HL-60/S4 treated with phorbol 12-myristate 13-acetate at 8.2 ng/mL for 4 days and 3 days (cell line): ENCODE data around the gene G2E3.
"Not testable (repeated sequence)": the region's sequence is repeated elsewhere in the genome, so short reads cannot be mapped to it uniquely, and the experiment has no call there.

Experiments
- in situ Hi-C: fragments of 300-500 bp; cut with MboI; formaldehyde crosslinking; loops from 2 replicates; pipeline ENCODE4 v1.15.0; 2022; ENCODE audit warnings: low sequenced_read_pairs

Gene G2E3, protein sequence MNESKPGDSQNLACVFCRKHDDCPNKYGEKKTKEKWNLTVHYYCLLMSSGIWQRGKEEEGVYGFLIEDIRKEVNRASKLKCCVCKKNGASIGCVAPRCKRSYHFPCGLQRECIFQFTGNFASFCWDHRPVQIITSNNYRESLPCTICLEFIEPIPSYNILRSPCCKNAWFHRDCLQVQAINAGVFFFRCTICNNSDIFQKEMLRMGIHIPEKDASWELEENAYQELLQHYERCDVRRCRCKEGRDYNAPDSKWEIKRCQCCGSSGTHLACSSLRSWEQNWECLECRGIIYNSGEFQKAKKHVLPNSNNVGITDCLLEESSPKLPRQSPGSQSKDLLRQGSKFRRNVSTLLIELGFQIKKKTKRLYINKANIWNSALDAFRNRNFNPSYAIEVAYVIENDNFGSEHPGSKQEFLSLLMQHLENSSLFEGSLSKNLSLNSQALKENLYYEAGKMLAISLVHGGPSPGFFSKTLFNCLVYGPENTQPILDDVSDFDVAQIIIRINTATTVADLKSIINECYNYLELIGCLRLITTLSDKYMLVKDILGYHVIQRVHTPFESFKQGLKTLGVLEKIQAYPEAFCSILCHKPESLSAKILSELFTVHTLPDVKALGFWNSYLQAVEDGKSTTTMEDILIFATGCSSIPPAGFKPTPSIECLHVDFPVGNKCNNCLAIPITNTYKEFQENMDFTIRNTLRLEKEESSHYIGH

DNA sequence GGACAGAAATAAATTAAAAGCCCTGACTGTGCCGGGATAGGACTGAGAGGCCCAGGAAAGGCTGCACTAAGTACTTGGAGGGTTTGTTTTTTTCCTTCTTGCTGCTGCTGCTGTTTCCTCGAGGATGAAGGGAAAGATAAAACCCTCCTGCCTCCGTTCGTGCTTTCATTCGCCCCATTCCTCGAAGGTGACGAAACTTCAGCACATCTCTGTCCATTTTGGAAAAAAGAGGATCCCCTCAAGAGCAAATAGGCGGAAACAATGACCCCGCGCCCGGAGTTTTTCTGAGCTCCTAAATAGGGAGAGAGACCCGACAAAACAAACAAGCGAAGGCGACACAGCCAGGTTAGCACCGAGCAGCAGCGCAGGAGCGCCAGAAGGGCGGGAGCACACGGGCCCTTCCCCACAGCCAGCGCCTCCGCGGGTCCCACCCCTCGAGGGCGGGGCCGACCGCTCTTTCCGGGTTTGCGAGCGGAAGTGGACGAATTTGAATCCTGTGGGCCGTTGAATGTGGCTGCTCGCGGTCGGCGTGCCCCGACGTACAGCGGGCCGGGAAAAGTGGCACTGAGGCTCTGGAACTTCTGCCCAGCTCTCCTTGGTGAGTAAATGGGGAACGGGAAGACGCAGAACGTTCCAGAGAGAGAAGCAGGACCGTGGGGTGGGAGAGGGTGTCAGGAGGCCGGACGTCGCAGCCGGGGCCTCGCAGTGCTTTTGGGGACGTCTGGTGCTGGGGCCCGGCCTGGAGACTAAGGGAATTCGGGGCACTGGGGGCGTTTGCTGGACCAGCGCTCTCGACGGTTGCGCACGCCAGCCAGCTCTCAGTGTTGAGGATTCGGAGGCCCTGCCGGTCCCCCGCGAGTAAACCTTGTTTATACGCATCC lies at the start of gene G2E3:
Gene G2E3, plus strand, starts transcription at position 484 of the 881 bp plus-strand sequence. CDS start 21,922 bp downstream, outside the sequence.
- in situ Hi-C loops = no loop called here

DNA sequence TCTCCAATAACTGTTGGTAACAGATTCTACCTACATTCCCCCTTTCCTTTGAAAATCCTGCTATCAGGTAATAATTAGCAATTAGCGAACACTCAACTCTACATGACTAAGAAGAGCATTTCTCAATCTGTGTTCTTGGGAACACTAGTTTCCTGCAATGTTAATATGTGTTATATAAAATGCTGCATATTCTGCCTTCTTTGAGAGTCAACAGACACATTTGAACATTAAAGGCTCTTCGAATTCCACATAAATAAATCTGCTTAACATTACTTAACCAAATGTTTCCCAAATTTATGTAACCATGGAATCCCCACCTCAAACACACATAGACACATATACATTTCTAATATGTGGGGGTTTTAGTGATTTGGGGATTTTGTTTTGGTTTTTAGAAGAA lies 41.2 kb upstream of the G2E3 start:
- in situ Hi-C loops = no loop called here

DNA sequence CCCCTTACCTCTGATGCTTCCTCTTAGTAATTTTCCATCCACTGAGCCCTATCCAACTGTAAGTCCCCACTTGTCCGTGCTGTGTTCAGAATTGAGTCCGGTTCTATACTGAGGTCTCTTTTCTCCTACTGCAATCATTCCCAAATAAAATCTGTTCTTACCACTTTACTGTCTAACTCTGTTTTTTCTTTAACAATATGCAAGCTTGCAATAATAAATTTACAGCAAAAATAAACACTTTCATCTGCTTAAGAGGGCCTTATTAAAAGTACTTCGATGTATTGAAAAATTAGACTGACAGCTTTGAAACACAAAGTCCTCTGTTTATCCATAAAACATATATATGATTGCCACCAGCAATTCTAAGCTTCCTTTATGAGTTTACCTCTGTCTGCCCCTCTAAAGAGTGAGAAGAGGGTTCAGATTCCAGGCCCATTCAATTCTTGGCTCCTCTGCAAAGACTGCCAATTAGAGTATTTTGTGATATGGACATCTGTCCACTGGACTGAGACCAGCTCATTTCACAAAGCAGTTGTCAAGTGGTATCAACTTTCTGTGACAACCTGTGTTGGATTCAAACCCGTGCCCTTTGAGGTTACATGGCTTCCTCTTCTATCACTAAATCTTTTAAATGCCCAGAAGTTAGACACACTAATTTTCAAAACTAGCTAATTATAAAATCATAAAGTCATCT lies 39.9 kb upstream of the G2E3 start:
- in situ Hi-C loops = no loop called here

GRCh38 chr14:30519961-30520360 lies 39.0 kb upstream of the G2E3 start:
- in situ Hi-C loops = no loop called here

GRCh38 chr14:30520536-30520935 lies 38.4 kb upstream of the G2E3 start:
- in situ Hi-C loops = no loop called here

- in situ Hi-C loops = no loop called here
Observed at GRCh38 chr14:30521899-30522736, 36.8 kb upstream of the G2E3 start.

- in situ Hi-C loops = no loop called here
Observed at GRCh38 chr14:30525833-30526232, 33.1 kb upstream of the G2E3 start.

DNA sequence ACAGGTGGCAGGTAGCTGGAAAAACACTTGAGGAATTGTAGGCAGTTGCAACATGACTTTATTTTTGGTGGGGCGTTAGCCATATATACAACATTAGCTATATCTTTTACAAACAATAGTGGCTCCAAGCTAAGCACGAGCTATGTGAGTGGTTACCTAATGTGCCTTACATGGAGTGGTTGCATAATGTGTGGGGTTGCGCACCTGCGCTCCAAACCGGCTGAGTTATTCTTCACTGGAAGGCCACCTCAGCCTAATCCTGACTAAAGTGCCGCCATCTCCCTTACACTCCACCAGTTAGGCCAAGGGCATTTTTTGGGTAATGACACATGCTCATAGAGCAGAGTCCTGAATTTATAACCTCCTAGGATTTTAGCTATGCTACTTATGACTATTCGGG lies 31.8 kb upstream of the G2E3 start:
- in situ Hi-C loops = no loop called here

- in situ Hi-C loops = no loop called here
Observed at GRCh38 chr14:30528119-30528518, 30.8 kb upstream of the G2E3 start.

DNA sequence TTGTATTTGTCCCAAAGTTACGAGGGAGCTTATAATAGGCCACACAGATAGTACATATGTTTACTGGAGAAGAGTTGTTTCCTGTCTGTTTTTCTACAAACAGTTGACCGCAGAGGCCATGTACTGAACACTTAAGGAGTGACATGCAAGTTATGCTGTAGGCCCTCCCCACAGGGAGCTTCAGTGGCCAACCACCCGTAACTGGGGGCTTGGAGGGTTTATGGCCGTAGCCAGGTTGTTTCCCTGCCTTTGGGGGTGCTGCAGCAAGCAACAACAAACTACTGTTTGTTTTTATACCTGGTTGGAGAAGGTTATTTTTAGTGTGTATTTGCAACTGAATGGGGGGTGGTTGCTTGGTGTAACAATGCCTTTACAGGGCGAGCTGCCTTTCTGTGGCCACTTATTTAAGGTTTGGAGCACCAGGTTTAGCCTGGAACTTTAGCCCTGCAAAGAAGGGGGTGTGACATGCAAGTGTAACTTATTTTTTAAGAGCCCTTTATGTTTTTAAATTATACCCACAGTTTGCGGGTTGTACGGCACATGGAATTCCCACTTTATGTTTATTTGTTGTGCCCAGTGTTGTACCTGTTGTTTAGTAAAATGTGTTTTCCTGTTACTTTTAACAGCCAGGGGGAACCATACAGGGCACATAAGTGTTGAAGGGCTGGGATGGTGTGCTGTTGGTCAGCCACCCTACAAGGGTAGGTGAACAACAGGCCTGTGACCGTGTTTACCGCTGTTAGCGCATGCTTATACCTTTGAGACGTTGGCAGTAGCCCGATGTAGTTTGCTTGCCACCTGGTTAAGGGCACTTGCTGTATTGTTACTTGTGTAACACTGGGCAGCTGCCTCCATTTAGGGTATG lies 29.9 kb upstream of the G2E3 start:
- in situ Hi-C loops = no loop called here

- in situ Hi-C loops = no loop called here
Observed at GRCh38 chr14:30532264-30532663, 26.7 kb upstream of the G2E3 start.

- in situ Hi-C loops = no loop called here
Observed at GRCh38 chr14:30533126-30533525, 25.8 kb upstream of the G2E3 start.

DNA sequence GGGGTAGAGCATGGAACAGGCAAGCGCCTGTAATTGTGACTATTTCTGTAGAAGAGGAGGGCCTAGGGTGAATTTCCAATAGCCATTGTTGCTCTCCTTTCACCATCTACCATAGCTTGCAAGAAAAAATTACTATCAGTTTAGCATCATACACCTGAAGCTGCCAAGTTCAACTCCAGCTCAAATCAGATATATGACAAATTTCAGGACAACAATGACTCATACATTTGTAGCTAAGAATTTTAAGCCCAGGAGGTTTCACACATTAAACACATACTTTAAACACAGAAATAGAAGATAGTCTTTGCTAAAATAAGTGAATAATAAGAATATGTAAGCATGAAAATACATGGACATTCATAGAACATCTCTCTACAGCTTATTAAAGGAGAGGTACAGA lies 17.6 kb upstream of the G2E3 start:
- in situ Hi-C loops = no loop called here

GRCh38 chr14:30546735-30547134 lies 12.2 kb upstream of the G2E3 start:
- in situ Hi-C loops = not testable (repeated sequence)

- in situ Hi-C loops = no loop called here
Observed at GRCh38 chr14:30547388-30548048, 11.4 kb upstream of the G2E3 start.

GRCh38 chr14:30550335-30550734 lies 8.6 kb upstream of the G2E3 start:
- in situ Hi-C loops = no loop called here

- in situ Hi-C loops = no loop called here
Observed at GRCh38 chr14:30551460-30551859, 7.5 kb upstream of the G2E3 start.

DNA sequence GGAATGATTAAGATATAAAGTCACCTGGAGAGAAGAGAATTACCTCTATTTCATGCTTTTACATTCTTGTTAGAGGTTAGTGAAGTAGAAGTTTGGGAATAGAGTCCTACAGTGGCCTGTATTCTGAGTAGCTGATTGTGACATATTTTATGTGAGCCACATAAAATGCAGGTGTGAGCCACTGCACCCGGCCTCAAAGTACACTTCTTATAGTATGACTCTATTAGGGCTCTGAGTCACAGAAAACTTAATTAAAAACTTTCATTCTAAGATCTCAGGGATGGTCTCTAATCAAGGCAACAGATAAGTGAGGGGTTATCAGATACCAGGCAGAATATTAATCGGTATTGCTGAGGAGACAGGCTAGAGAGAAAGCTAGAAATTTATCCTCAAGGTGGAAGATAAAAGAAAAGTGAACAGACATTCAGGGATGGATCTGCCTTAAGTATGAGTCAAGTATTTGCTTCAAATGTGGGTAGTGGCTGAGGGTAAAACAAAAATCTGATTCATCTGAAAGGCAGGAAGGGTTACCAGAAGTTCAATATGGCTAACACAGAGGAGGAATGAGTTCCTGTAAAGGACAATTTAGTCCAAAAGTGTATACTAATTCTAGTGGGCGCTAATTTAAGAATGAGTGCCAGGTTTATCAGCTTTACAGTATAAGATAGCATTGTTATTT lies 5.5 kb upstream of the G2E3 start:
- in situ Hi-C loops = no loop called here
